ENCODE results near the gene RELB.

The RELB gene

DNA sequence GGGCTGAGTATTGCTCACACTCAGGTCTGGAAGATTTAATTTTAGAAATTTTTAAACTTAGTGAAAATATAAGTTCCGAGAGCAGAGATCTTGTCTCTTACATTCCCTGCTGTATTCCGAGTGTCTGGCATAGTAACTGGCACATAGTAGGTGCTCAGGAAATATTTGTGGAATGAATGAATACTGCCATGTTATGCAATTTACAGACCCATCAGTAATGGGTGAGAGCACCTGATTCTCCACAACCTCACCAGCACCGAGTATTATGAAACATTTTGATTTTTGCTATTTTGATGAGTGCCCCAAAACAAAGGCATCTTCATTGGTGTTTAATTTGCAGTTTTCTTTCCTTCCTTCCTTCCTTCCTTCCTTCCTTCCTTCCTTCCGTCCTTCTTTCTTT lies 21.8 kb downstream of the RELB start:
- DNase-seq = no peak

GRCh38 chr19:45025264-45025663 lies 24.0 kb downstream of the RELB start:
- DNase-seq = no peak

DNA sequence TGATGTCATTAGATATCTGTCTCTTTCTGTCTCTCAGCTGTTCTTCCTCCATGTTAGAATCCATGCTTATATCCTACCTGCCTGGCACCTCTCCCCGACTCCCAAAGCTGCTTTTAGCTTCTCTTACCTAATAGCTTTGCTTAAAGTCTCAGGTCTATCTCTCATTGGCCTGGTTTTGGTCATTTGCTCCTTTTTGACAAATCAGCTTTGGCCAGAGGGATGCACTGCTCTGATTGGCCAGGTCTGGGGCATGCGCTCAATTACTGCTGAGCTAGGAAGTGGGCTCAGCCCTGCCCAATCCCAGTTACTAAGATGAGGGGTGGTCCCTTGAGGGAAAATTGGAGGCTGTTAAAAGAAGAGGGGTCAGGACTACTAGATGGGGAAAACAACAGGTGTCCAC lies 26.1 kb downstream of the RELB start:
- DNase-seq = no peak

DNA sequence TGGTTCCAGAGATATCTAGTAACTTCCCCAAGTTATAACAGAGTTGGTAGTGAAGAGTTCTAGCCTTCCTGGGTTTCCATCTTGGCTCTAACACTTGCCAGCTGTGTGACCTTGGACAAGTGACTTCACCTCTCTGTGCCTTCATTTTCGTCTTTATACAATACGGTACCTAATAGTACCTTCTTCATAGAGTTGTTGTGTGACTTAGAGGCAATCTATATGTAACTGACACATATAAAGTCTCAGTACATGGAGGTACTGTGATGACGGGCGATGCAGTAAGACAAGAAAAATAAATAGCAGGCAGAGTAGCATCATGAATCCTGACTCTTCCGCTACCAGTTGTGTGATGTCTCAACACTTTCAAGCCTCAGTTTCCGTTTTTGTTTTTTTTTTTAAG lies 29.6 kb downstream of the RELB start:
- no peak for DNase-seq

- no peak for DNase-seq
Measured at GRCh38 chr19:45032421-45032820, 31.2 kb downstream of the RELB start.

DNA sequence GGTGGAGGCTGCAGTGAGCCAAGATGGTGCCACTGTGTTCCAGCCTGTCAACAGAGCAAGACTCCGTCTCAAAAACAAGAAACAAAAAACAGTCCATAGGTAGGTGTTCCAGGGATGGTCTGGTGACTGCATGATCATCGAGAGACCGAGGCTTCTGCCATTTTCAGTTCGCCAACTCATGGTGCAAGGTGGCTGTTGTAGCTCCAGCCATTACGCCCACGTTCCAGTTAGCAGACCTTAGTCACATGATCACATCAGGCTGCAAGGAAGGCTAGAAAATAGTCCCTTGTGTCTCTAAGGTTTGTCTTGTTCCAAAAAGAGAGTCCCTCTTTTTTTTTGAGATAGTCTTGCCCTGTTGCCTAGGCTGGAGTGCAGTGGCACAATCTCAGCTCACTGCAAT lies 34.5 kb downstream of the RELB start:
- DNase-seq = no peak

DNA sequence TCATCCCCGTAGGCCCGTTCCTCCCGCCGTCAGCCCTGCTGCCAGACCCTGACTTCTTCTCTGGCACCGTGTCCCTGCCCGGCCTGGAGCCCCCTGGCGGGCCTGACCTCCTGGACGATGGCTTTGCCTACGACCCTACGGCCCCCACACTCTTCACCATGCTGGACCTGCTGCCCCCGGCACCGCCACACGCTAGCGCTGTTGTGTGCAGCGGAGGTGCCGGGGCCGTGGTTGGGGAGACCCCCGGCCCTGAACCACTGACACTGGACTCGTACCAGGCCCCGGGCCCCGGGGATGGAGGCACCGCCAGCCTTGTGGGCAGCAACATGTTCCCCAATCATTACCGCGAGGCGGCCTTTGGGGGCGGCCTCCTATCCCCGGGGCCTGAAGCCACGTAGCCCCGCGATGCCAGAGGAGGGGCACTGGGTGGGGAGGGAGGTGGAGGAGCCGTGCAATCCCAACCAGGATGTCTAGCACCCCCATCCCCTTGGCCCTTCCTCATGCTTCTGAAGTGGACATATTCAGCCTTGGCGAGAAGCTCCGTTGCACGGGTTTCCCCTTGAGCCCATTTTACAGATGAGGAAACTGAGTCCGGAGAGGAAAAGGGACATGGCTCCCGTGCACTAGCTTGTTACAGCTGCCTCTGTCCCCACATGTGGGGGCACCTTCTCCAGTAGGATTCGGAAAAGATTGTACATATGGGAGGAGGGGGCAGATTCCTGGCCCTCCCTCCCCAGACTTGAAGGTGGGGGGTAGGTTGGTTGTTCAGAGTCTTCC lies 36.3 kb downstream of the RELB start:
- no peak for DNase-seq

GRCh38 chr19:45038931-45039893 lies 37.9 kb downstream of the RELB start, which contains the start of gene CLASRP:
Gene CLASRP (plus strand): TSS chr19:45039045. CDS start chr19:45040213, 1,168 bp downstream.
- DNase-seq = peak; percentile 54

- no peak for DNase-seq
Measured at GRCh38 chr19:45040059-45040771, 39.0 kb downstream of the RELB start.

DNA sequence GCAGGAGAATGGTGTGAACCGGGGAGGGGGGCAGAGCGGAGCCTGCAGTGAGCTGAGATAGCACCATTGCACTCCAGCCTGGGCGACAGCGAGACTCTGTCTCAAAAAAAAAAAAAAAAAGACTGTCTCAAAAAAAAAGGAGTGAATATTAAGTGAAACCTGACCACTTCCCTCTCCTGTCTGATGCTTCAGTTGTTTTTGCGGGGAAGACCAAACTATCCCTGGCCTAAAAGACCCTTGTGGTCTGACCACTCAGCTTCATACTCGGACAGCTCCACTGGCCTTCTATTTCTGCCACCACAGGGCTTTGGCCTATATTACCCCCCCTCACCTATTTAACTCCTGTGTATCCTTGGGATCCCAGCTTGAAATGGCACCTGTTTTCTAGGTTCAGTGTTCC lies 39.9 kb downstream of the RELB start:
- DNase-seq = no peak

GRCh38 chr19:45045671-45046353 lies 44.5 kb downstream of the RELB start:
- DNase-seq = no peak

DNA sequence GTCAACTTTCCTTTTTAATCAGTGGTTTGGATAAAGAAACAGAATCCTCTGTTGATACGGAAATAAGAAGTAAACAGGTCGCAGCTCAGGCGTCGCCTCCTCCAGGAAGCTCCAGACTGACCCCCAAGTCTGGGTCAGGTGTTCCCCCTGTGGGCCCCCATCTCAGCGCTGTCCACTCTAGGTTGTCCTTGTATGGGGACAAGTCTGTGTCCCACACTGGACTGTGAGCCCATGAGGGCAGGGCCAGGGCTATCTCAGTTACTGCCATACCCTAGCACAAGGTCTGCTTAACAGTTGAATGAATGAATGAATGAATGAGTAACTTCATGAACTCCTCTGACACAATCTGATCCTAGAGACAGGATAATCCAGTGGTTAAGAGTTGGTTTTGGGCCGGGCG lies 45.1 kb downstream of the RELB start:
- no peak for DNase-seq

- DNase-seq = no peak
Measured at GRCh38 chr19:45047188-45047797, 46.0 kb downstream of the RELB start.

- no peak for DNase-seq
Measured at GRCh38 chr19:45049073-45049736, 47.9 kb downstream of the RELB start.

GRCh38 chr19:45050036-45050435 lies 48.8 kb downstream of the RELB start:
- no peak for DNase-seq

- no peak for DNase-seq
Measured at GRCh38 chr19:45051929-45052579, 50.8 kb downstream of the RELB start.

- DNase-seq = no peak
Measured at GRCh38 chr19:45056831-45057230, 55.6 kb downstream of the RELB start.

- DNase-seq = no peak
Measured at GRCh38 chr19:45057444-45057843, 56.2 kb downstream of the RELB start.

- DNase-seq = no peak
Measured at GRCh38 chr19:45058622-45059159, 57.4 kb downstream of the RELB start.

- peak; percentile 64 for DNase-seq
Measured at GRCh38 chr19:45059258-45059965, 58.1 kb downstream of the RELB start.

All from NCI-H2107 (cell line).